ENCODE data around the gene FBLN2. TPM values are rescaled to one million over a fixed set of nuclear protein-coding genes. Genes with fewer than 3 reads are reported as not detected.

Gene FBLN2
- total RNA-seq, 2 experiments from 2014 or later: 0.05 TPM; not detected in 1

DNA sequence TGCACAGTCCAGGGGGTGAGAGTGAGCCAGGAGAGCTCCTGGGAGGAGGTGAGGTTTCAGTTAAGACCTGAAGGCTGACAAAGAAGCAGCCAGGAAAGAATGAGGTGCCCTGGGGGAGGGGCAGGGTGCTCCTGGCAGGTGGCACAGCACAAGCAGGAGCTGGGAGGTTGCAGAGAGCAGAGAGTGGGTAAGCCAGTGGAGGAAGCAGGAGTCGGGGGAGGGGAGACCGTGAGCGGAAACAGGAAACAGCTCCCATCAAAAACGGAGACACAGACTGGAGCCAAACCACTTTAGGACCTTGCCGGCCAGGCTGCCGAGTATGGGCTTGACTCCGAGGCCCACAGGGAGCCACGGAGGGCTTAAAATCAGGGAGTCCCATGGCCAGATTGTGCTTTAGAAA is 12.1 kb upstream of the FBLN2 start:
- intact Hi-C loops (cut with DNase I, micrococcal nuclease): no loop called here
- Mint-ChIP-seq H3K4me1 (peaks cover 9% of the 10 kb centered on the region), H3K4me3 (no peak overlapping the region), H3K27ac (no peak overlapping the region), H3K36me3 (ENCODE audit: low read depth) (no peaks in the 10 kb centered on the region), H3K9me3 (ENCODE audit: low read depth) (no peaks in the 10 kb centered on the region), H3K27me3 (peaks cover 6% of the 10 kb centered on the region)
- ChIA-PET POLR2A (no interaction called here), CTCF (interaction anchor here (0.5 to 0.9 kb wide), 3 partner anchors 121 to 733 kb away, joined by 3 read pairs; no protein-coding TSS in a partner anchor)
- DNase-seq (no peak), ATAC-seq (no peak)

DNA sequence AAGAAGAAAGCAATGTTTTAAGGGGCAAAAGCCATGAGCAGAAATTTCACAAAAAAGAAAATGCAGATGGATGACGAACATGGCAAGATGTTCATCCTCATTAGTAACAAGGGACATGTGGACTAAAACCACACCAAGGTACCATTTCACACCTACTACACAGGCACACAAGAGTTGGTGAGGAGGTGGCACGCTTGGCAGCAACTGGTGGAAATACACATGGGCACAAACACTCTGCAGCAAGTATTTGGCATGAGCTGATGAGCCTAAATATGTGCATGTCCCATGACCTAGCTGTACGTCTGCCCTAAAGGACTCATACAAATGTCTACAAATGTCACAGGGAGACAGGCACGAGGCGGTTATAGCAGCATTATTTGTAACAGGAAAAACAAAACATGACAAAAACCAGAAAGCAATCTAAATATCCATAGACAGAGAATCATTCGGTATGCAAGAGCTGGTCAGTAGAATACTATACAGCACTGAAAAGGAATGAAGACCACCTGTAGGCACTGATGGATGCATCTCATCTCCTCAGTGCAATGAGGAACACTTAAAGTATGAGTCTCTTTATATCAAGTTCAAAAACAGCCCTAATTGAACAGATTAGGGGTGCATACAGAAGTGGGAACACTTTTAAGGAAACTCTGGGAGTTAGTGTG is 11.5 kb upstream of the FBLN2 start:
- H3K4me1 Mint-ChIP-seq: peaks cover 9% of the 10 kb centered on the region
- CTCF ChIA-PET: interaction anchor here (0.5 to 0.9 kb wide), 3 partner anchors 120 to 734 kb away, joined by 3 read pairs; no protein-coding TSS in a partner anchor

DNA sequence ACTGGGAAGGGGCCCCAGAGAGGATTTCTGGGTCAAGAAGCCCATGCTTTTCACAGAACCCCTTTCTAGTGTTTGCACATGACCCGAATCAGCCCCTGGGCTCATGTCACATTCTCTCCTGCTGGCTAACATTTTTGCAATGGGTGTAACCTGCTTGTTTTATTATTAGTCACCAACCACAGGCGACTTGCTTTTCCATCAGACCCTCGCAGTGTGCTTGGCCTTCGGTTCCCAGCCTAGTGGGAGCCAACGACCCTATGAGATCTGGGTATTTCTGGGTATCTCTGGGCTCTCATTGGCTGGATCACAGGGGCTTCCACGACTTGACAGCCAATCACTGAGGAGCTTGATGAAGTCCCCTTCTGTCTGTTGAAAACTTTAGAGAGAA is 11.0 kb upstream of the FBLN2 start:
- ATAC-seq (no peak), DNase-seq (no peak)
- CTCF ChIA-PET: interaction anchor here (0.7 kb wide), 1 partner anchor 120 kb away, joined by 3 read pairs; no protein-coding TSS in a partner anchor
- intact Hi-C loops (cut with DNase I, micrococcal nuclease): no loop called here
- H3K4me1 Mint-ChIP-seq: peaks cover 9% of the 10 kb centered on the region
- no peak overlapping the region for H3K27ac Mint-ChIP-seq
- peaks cover 6% of the 10 kb centered on the region for H3K27me3 Mint-ChIP-seq
- no peaks in the 10 kb centered on the region for H3K36me3 Mint-ChIP-seq (ENCODE audit: low read depth)
- H3K4me3 Mint-ChIP-seq: no peak overlapping the region
- POLR2A ChIA-PET: no interaction called here
- H3K9me3 Mint-ChIP-seq (ENCODE audit: low read depth): no peaks in the 10 kb centered on the region

More for the DNA sequence above, 11.5 kb upstream of the FBLN2 start:
- intact Hi-C loops (cut with DNase I, micrococcal nuclease): no loop called here
- Mint-ChIP-seq H3K27ac (no peak overlapping the region), H3K9me3 (ENCODE audit: low read depth) (no peaks in the 10 kb centered on the region), H3K4me3 (no peak overlapping the region), H3K36me3 (ENCODE audit: low read depth) (no peaks in the 10 kb centered on the region), H3K27me3 (peaks cover 6% of the 10 kb centered on the region)
- DNase-seq: no peak
- POLR2A ChIA-PET: no interaction called here
- no peak for ATAC-seq

DNA sequence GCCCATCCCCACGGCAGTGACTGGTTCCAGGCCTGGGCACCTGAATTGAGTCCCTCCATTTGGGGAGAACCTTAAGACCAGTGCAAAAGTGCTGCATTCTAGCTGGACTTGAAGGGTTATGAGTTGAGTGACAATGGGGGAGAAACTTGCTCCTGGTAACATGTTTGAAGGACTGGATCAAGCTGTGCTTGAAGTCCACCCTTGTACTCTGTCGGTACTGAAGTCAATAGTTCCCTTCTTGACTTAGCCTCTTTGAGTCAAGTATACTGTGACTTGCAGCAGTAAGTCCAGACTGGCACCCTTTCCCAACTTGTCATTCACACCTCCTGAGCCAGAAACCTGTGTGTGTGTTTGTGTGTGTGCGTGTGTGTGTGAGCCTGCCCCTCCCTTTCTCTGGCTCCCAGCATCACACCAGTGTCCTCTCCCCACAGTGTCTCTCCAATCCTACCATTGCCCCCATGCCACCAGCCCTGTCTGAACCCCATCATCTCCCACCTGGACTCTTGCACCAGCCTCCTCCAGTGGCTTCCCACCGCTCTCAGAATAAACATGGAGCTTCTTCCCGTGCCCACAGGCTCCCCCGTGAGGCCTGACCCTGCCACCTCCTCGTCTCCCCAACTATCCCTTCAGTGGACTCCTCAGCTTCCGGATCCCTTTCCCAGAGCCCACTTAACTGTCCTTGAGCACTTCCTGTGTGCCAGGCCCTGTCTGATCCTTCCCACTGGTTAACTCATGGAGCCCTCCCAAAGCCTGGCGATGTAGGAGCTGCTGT is 10.2 kb upstream of the FBLN2 start:
- Mint-ChIP-seq H3K4me3 (no peak overlapping the region), H3K9me3 (ENCODE audit: low read depth) (no peaks in the 10 kb centered on the region), H3K36me3 (ENCODE audit: low read depth) (no peaks in the 10 kb centered on the region), H3K4me1 (peaks cover 9% of the 10 kb centered on the region), H3K27ac (no peak overlapping the region), H3K27me3 (peaks cover 6% of the 10 kb centered on the region)
- CTCF ChIA-PET: interaction anchor here (0.6 to 0.7 kb wide), 2 partner anchors 119 to 1134 kb away, joined by 3 read pairs; no protein-coding TSS in a partner anchor
- intact Hi-C loops (cut with DNase I, micrococcal nuclease): no loop called here
- POLR2A ChIA-PET: no interaction called here
- DNase-seq: no peak
- no peak for ATAC-seq

DNA sequence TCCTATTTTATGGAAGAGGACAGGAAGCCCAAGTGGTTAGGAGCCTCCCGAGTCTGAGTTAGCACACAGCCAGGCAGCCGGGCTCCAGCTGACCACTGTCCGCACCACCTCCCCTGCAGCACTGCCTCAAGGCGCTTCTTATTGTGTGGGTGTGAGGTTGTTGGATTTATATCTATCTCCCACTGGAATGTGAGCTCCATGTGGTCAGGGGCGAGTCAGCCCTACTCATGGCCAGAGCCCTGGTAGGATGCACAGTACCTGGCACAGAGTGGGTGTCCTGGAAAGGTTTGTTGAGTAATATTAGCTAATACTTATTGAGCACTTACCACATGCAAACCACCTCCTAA is 9.7 kb upstream of the FBLN2 start:
- H3K27ac Mint-ChIP-seq: no peak overlapping the region
- CTCF ChIA-PET: interaction anchor here (0.6 kb wide), 1 partner anchor 1134 kb away, joined by 3 read pairs; no protein-coding TSS in a partner anchor
- no peaks in the 10 kb centered on the region for H3K9me3 Mint-ChIP-seq (ENCODE audit: low read depth)
- no peak for ATAC-seq
- no peaks in the 10 kb centered on the region for H3K36me3 Mint-ChIP-seq (ENCODE audit: low read depth)
- H3K27me3 Mint-ChIP-seq: peaks cover 6% of the 10 kb centered on the region
- peaks cover 13% of the 10 kb centered on the region for H3K4me1 Mint-ChIP-seq
- no peak overlapping the region for H3K4me3 Mint-ChIP-seq
- intact Hi-C loops (cut with DNase I, micrococcal nuclease): no loop called here
- no peak for DNase-seq
- POLR2A ChIA-PET: no interaction called here

DNA sequence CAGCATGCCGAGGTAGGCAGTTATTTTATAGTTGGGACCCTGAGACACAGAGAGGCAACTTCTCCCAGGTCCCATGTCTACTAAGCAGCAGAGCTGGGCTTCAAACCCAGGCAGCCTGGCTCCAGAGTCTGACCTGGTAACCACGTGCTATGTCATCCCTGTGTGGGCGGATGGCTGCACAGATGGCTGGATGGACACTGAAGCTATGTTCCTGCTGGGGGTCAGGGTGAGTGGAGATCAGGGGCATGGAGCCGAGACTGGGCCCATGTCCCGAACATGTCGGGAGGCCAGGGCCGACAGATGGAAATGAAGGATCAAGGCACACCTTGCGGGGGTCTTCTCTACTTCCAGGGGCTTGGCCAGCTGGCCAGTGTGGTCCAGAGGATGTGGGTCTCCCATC is 9.3 kb upstream of the FBLN2 start:
- H3K9me3 Mint-ChIP-seq (ENCODE audit: low read depth): no peaks in the 10 kb centered on the region
- no peak overlapping the region for H3K4me3 Mint-ChIP-seq
- DNase-seq (no peak), ATAC-seq (no peak)
- intact Hi-C loops (cut with DNase I, micrococcal nuclease): no loop called here
- ChIA-PET CTCF (interaction anchor here (1.3 kb wide), 1 partner anchor 118 kb away, joined by 4 read pairs; no protein-coding TSS in a partner anchor), POLR2A (no interaction called here)
- H3K27ac Mint-ChIP-seq: no peak overlapping the region
- peaks cover 6% of the 10 kb centered on the region for H3K27me3 Mint-ChIP-seq
- H3K4me1 Mint-ChIP-seq: peaks cover 17% of the 10 kb centered on the region
- no peaks in the 10 kb centered on the region for H3K36me3 Mint-ChIP-seq (ENCODE audit: low read depth)

DNA sequence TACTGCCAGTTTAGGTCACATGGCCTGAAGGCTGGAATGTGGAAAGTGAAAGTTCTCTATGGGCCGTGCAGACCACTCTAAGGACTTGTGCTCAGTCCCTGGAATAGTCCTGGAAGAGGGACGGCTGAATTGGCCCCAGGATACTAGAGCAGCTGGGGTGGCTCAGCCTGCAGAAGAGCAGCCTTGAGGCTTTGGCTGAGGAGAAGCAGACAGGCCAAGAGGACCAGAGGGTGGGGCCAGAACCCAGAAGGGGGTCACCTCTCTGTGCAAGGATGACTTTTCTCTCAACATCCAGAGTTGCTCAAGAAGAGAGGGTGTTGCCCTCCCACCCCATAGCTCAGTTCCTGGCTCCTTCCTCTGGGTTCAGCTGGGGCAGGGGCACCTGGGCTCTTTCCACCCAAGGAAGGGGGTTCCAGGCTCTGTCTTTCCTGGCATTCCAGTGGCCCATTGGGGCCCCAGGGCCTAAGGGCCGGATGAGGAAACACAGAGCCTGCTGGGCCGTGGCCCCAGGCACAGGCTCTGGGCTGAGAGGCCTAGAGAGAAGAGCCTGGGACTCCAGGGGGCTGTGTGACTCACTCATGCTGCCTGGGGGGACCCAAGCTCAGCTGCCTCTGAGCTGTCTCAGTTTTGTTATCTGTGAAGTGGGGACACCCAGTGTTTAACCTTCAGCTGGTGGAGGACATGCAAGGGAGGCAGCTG is 8.5 kb upstream of the FBLN2 start:
- Mint-ChIP-seq H3K9me3 (ENCODE audit: low read depth) (no peaks in the 10 kb centered on the region), H3K27ac (no peak overlapping the region), H3K4me3 (no peak overlapping the region), H3K27me3 (peaks cover 11% of the 10 kb centered on the region), H3K4me1 (peaks cover 25% of the 10 kb centered on the region), H3K36me3 (ENCODE audit: low read depth) (no peaks in the 10 kb centered on the region)
- ChIA-PET CTCF (interaction anchor here (0.7 to 1.3 kb wide), 3 partner anchors 11 to 117 kb away, joined by 3 to 4 read pairs (median 3); no protein-coding TSS in a partner anchor), POLR2A (no interaction called here)
- ATAC-seq: no peak
- no peak for DNase-seq
- intact Hi-C loops (cut with DNase I, micrococcal nuclease): no loop called here

DNA sequence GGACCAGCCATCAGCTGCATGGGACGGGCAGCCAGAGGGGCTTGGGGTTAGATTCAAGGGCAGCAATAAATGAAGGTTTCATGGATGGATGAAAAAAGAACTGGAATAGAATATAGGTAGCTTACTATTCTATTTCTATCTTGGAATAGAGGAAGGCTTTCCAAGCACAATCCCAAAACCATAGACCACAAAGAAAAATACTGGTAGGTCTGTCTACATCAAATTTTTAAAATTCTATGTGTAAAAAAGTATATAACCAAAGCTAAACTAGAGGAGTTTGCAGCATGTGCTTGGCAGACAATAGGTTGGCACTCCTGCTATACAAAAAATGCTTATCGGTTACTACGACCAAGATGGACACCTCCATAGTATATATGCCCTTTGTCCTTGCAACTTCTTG is 7.2 kb upstream of the FBLN2 start:
- ChIA-PET POLR2A (no interaction called here), CTCF (interaction anchor here (1.0 to 1.3 kb wide), 3 partner anchors 13 to 107 kb away, joined by 3 to 4 read pairs (median 3); no protein-coding TSS in a partner anchor)
- Mint-ChIP-seq H3K4me1 (peaks cover 21% of the 10 kb centered on the region), H3K27ac (no peak overlapping the region), H3K4me3 (no peak overlapping the region), H3K36me3 (ENCODE audit: low read depth) (no peaks in the 10 kb centered on the region), H3K9me3 (ENCODE audit: low read depth) (no peaks in the 10 kb centered on the region), H3K27me3 (peaks cover 9% of the 10 kb centered on the region)
- ATAC-seq (no peak), DNase-seq (no peak)
- intact Hi-C loops (cut with DNase I, micrococcal nuclease): no loop called here

DNA sequence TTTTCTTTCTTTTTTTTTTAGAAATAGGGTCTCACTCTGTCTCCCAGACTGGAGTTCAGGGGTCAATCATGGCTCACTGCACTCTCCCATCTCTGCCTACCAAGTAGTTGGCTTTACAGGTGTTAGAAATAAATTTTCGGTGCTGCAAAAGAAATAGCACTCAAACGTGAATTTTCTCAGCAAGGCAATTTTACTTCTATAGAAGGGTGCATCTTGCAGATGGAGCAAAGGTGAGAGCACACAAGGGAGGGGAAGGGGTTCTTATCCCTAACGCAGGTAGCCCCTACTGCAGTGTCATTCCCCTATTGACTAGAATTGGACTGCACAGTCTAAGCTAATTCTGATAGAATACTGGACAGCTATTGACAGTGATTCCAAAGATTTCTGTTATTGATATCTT is 6.8 kb upstream of the FBLN2 start:
- intact Hi-C loops (cut with DNase I, micrococcal nuclease): no loop called here
- Mint-ChIP-seq H3K27ac (no peak overlapping the region), H3K4me3 (no peak overlapping the region), H3K9me3 (ENCODE audit: low read depth) (no peaks in the 10 kb centered on the region), H3K27me3 (peaks cover 9% of the 10 kb centered on the region), H3K4me1 (peaks cover 17% of the 10 kb centered on the region), H3K36me3 (ENCODE audit: low read depth) (no peaks in the 10 kb centered on the region)
- CTCF ChIA-PET: interaction anchor here (0.7 to 1.3 kb wide), 3 partner anchors 106 to 963 kb away, joined by 3 to 4 read pairs (median 4); no protein-coding TSS in a partner anchor
- ATAC-seq: no peak
- no peak for DNase-seq
- POLR2A ChIA-PET: no interaction called here

DNA sequence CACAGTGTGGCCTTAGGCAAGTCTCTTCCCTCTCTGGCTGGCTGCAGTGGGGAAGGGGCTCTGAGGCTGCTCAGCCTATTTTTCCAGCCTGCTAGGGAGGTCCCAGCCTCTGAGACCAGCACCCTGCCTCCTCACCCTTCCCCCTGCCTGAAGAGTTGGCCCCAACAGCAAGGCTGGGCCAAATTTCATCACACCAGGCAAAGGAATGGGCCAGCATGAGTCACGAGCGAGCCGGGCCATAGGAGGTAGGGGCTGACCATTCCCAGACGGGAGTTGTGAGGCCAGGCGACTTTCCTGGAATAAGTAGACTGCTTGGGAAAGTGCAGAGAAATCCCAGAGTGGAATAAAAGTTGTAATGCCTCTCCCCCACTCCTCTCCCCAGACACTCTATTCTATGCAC is 5.7 kb upstream of the FBLN2 start:
- Mint-ChIP-seq H3K4me3 (no peak overlapping the region), H3K27ac (no peak overlapping the region), H3K36me3 (ENCODE audit: low read depth) (no peaks in the 10 kb centered on the region), H3K4me1 (peaks cover 17% of the 10 kb centered on the region), H3K27me3 (peaks cover 19% of the 10 kb centered on the region), H3K9me3 (ENCODE audit: low read depth) (no peaks in the 10 kb centered on the region)
- no peak for DNase-seq
- POLR2A ChIA-PET: no interaction called here
- CTCF ChIA-PET: interaction anchor here (1.3 kb wide), 1 partner anchor 105 kb away, joined by 4 read pairs; no protein-coding TSS in a partner anchor
- ATAC-seq: no peak
- intact Hi-C loops (cut with DNase I, micrococcal nuclease): no loop called here

DNA sequence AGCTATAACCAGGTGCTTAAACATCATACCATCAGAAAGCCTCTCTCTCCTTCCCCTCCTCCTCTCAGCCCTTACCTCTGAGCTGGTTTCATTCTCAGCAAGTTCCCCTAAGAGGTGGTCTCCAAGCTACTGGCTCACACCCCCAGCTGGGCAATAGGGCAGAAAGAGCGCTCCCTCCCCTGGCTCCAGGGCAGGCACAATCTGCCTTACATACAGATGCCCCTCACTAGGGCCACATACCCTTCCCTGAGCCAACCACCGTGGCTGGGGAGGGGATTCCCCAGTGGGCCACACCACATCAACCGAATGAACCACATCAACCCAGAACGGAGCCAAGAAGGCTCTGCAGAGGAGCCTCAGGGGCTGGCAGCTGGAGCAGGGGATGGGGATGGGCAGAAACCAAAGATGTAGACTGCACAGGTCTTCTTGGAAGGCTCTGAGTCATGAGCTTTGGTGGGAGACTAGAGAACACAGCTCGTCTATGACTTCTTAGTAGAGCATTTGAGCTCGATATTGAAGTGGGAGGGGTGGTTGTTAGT is 4.6 kb upstream of the FBLN2 start:
- intact Hi-C loops (cut with DNase I, micrococcal nuclease): loop anchor here in 1 of 2 experiments (2.0 kb wide), 1 partner anchor 64 kb away; the partner anchor contains the start of gene HDAC11
- ATAC-seq: peak; percentile 96
- H3K27ac Mint-ChIP-seq: no peak overlapping the region
- ChIA-PET CTCF (interaction anchor here (0.7 to 1.3 kb wide), 5 partner anchors 16 to 125 kb away, joined by 3 to 4 read pairs (median 3); no protein-coding TSS in a partner anchor), POLR2A (interaction anchor here (0.6 kb wide), 1 partner anchor 973 kb away, joined by 4 read pairs; no protein-coding TSS in a partner anchor)
- no peak overlapping the region for H3K4me3 Mint-ChIP-seq
- no peaks in the 10 kb centered on the region for H3K9me3 Mint-ChIP-seq (ENCODE audit: low read depth)
- H3K27me3 Mint-ChIP-seq: peaks cover 22% of the 10 kb centered on the region
- H3K4me1 Mint-ChIP-seq: peaks cover 17% of the 10 kb centered on the region
- peak; percentile 80 for DNase-seq
- H3K36me3 Mint-ChIP-seq (ENCODE audit: low read depth): no peaks in the 10 kb centered on the region
